HL-60 (cell line): ENCODE measurements around the gene DYRK1B.

Experiments used
- DNase-seq, 2 experiments: peaks; one replicate each; pipeline ENCODE4 v3.0.0-alpha.2; 2010 to 2020; ENCODE audit warnings: low read depth in 1 of 2, low spot score in 1 of 2
- H3K27ac ChIP-seq: fragments of 250-450 bp; sonication (Bioruptor Pico); replicated peaks from 2 replicates; pipeline ENCODE4 v1.5.1; 2020; ENCODE audit warnings: mild to moderate bottlenecking, moderate library complexity
- H3K27me3 ChIP-seq: fragments of 250-450 bp; sonication (Bioruptor Pico); 2 replicates; pipeline ENCODE4 v1.5.1; 2021; ENCODE audit warnings: mild to moderate bottlenecking, moderate library complexity; ENCODE audit not compliant: insufficient read depth, poor library complexity, severe bottlenecking
- H3K4me3 ChIP-seq: replicated peaks from 2 replicates; pipeline ENCODE4 v1.5.1; 2011; ENCODE audit warnings: mild to moderate bottlenecking, control low read depth, low read length; ENCODE audit not compliant: insufficient read depth
- GABPA ChIP-seq: IDR thresholded peaks from 2 replicates; pipeline ENCODE4 v1.6.1; 2012; ENCODE audit warnings: low read depth
- POLR2AphosphoS5 ChIP-seq: IDR thresholded peaks from 2 replicates; pipeline ENCODE4 v1.6.1; 2012; ENCODE audit warnings: low read depth
- SPI1 ChIP-seq: IDR thresholded peaks from 2 replicates; pipeline ENCODE4 v1.6.1; 2012; ENCODE audit warnings: low read depth, mild to moderate bottlenecking, borderline replicate concordance
- TF ChIP-seq, protein P1 (sequence below): IDR thresholded peaks from one replicate; pipeline ENCODE4 v1.5.1; 2011; ENCODE audit warnings: low read length, control low read depth, inconsistent platforms; ENCODE audit not compliant: insufficient read depth
- TF ChIP-seq, protein P2 (sequence below): IDR thresholded peaks from 2 replicates; pipeline ENCODE4 v1.6.1; 2012; ENCODE audit warnings: low read depth; ENCODE audit not compliant: insufficient replicate concordance

DYRK1B gene

DNA sequence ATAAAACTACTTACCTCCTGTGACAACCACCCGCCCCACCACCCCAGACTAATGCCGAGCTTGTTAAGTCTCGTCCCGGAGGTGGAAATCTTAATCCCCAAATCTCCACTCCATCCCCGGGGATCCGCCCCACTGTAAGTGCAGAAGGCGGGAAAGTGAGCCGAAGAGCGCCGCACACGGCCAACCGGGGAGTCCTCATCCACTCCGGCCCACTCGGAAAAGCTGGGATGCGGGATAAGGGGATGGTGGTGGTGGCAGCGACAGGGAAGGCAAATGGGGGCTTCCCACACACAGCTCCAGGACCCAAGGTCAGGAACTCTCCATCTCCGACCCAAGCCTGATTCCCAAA is 11.6 kb upstream of the DYRK1B start:
- peak overlapping the region; percentile 85 for H3K27ac ChIP-seq
- TF ChIP-seq SPI1 = no peak
- TF ChIP-seq, protein P1, sequence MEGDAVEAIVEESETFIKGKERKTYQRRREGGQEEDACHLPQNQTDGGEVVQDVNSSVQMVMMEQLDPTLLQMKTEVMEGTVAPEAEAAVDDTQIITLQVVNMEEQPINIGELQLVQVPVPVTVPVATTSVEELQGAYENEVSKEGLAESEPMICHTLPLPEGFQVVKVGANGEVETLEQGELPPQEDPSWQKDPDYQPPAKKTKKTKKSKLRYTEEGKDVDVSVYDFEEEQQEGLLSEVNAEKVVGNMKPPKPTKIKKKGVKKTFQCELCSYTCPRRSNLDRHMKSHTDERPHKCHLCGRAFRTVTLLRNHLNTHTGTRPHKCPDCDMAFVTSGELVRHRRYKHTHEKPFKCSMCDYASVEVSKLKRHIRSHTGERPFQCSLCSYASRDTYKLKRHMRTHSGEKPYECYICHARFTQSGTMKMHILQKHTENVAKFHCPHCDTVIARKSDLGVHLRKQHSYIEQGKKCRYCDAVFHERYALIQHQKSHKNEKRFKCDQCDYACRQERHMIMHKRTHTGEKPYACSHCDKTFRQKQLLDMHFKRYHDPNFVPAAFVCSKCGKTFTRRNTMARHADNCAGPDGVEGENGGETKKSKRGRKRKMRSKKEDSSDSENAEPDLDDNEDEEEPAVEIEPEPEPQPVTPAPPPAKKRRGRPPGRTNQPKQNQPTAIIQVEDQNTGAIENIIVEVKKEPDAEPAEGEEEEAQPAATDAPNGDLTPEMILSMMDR = no peak
- no peak for TF ChIP-seq POLR2AphosphoS5
- no peak for TF ChIP-seq GABPA
- TF ChIP-seq, protein P2, sequence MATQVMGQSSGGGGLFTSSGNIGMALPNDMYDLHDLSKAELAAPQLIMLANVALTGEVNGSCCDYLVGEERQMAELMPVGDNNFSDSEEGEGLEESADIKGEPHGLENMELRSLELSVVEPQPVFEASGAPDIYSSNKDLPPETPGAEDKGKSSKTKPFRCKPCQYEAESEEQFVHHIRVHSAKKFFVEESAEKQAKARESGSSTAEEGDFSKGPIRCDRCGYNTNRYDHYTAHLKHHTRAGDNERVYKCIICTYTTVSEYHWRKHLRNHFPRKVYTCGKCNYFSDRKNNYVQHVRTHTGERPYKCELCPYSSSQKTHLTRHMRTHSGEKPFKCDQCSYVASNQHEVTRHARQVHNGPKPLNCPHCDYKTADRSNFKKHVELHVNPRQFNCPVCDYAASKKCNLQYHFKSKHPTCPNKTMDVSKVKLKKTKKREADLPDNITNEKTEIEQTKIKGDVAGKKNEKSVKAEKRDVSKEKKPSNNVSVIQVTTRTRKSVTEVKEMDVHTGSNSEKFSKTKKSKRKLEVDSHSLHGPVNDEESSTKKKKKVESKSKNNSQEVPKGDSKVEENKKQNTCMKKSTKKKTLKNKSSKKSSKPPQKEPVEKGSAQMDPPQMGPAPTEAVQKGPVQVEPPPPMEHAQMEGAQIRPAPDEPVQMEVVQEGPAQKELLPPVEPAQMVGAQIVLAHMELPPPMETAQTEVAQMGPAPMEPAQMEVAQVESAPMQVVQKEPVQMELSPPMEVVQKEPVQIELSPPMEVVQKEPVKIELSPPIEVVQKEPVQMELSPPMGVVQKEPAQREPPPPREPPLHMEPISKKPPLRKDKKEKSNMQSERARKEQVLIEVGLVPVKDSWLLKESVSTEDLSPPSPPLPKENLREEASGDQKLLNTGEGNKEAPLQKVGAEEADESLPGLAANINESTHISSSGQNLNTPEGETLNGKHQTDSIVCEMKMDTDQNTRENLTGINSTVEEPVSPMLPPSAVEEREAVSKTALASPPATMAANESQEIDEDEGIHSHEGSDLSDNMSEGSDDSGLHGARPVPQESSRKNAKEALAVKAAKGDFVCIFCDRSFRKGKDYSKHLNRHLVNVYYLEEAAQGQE = no peak
- DNase-seq = no peak

DNA sequence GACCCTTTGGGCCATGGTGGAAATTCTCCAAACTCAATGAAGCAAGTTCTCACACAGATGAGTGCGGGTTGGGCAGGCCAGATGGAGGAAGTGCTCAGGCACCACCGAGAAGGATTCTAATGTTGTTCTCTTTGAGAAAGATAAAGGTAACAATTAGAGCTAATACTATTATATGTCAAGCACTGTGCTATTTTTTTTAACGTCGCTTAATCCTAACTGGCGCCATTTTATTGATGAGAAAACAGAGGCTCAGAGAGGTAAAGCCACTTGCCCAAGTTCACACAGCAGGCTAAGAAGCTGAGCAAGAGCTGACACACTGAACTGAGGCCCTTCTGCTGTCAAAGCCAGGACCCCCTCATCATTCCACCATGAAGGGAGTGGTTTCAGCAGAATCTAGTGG is 11.2 kb upstream of the DYRK1B start:
- Histone ChIP-seq H3K4me3 (peak overlapping the region; percentile 80), H3K27ac (peak overlapping the region; percentile 85), H3K27me3 (no peaks in the 10 kb centered on the region)
- TF ChIP-seq, protein P1 = no peak
- peak; percentile 44; the same call in 1 of the 2 replicates for TF ChIP-seq SPI1
- no peak for TF ChIP-seq POLR2AphosphoS5
- TF ChIP-seq, protein P2 = no peak
- DNase-seq = peak in 1 of 2 experiments; percentile 28

More for the DNA sequence above, 11.6 kb upstream of the DYRK1B start:
- Histone ChIP-seq H3K27me3 (no peaks in the 10 kb centered on the region), H3K4me3 (peak overlapping the region; percentile 80)

DNA sequence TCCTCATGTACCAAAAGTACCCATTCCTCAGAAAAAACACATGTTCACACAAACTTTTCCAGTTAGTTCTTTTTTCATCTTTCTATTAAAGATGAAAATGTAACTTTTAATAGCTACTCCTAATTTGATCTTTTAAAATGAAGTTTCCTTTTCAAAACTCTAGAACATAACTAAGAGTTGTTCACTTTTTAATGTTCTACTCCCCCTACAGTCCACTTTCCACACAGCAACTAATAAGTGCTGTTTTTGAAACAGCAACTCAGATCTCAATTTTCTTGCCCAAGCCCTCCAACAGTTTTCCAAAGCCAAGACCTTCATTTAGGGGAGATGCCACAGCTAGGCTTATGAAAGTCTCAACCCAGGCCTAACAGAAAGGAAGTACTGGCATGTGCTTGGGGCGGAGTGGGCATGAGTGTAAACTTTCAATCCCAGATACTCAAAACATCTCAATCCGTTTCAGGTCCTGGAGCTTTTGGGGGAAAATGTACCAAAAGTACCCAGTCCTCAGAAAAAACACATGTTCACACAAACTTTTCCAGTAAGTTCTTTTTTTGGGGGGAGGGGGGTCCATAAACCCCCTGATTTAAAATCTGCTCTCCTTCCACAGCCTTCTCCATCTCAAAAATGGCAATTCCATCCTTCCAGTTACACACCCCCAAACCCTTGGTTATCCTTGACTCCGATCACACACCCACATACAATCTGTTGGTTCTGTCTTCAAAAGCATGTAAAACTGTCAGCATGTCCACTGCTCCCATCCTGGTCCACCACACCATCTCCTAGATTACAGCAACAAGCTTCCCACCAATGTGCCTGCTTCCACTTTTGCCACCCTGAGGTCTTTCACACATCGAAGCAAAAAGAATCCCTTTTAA is 10.2 kb upstream of the DYRK1B start:
- H3K27ac ChIP-seq = no peak overlapping the region
- DNase-seq = peak in 1 of 2 experiments; percentile 49
- TF ChIP-seq, protein P1 = peak; percentile 50
- no peak for TF ChIP-seq POLR2AphosphoS5
- H3K4me3 ChIP-seq = peak overlapping the region; percentile 80
- no peaks in the 10 kb centered on the region for H3K27me3 ChIP-seq
